Karpas-422 (cell line): ENCODE results near the gene VSIG10L2. TPM values are rescaled to one million over a fixed set of nuclear protein-coding genes. Genes with fewer than 3 reads are reported as not detected.

Experiments used
- DNase-seq: peaks from one replicate; pipeline ENCODE4 v3.0.0-alpha.2; 2015
- H2AFZ ChIP-seq: fragments of 200-600 bp; sonication (generic); 2 replicates; pipeline ENCODE4 v1.6.1; 2014; ENCODE audit warnings: antibody characterized with exemption, low read length, mixed read lengths
- H3K27ac ChIP-seq: fragments of 200-600 bp; sonication (generic); 2 replicates; pipeline ENCODE4 v1.5.1; 2014; ENCODE audit warnings: mild to moderate bottlenecking, low read length, moderate library complexity
- H3K27me3 ChIP-seq: fragments of 200-600 bp; sonication (generic); 2 replicates; pipeline ENCODE4 v1.6.1; 2014; ENCODE audit warnings: low read length, mixed read lengths
- H3K36me3 ChIP-seq: fragments of 200-600 bp; sonication (generic); 2 replicates; pipeline ENCODE4 v1.6.1; 2014; ENCODE audit warnings: low read length, mixed read lengths; ENCODE audit not compliant: insufficient read depth
- H3K4me1 ChIP-seq: fragments of 200-600 bp; sonication (generic); 2 replicates; pipeline ENCODE4 v1.6.1; 2014; ENCODE audit warnings: mild to moderate bottlenecking, low read length, mixed read lengths
- H3K4me2 ChIP-seq: fragments of 200-600 bp; sonication (generic); 2 replicates; pipeline ENCODE4 v1.6.1; 2014; ENCODE audit warnings: low read length, low read depth, mild to moderate bottlenecking; ENCODE audit not compliant: poor library complexity, severe bottlenecking
- H3K4me3 ChIP-seq: fragments of 200-600 bp; sonication (generic); 2 replicates; pipeline ENCODE4 v1.5.1; 2014; ENCODE audit warnings: mild to moderate bottlenecking, antibody characterized with exemption, low read length, mixed read lengths
- H3K79me2 ChIP-seq: fragments of 200-600 bp; sonication (generic); 2 replicates; pipeline ENCODE4 v1.6.1; 2014; ENCODE audit warnings: mild to moderate bottlenecking, low read length, mixed read lengths
- H3K9ac ChIP-seq: fragments of 200-600 bp; sonication (generic); 2 replicates; pipeline ENCODE4 v1.6.0; 2014; ENCODE audit warnings: low read length
- H3K9me2 ChIP-seq: fragments of 200-600 bp; sonication (generic), shearing (Covaris generic); replicated peaks from 2 replicates; pipeline ENCODE4 v1.6.0; 2014; ENCODE audit warnings: mild to moderate bottlenecking, low read length, moderate library complexity; ENCODE audit not compliant: insufficient read depth
- H3K9me3 ChIP-seq: fragments of 300-700, 200-600 bp; sonication (generic); 2 replicates; pipeline ENCODE4 v1.6.1; 2014; ENCODE audit warnings: low read length, mixed read lengths
- H4K20me1 ChIP-seq: fragments of 200-600 bp; sonication (generic); 2 replicates; pipeline ENCODE4 v1.6.1; 2014; ENCODE audit warnings: mild to moderate bottlenecking, antibody characterized with exemption, low read length, low read depth; ENCODE audit not compliant: insufficient read depth
- total RNA-seq: library from RNA; depleted of rRNA; stranded (reverse); fragments of >200 nt; shearing (Covaris generic); gene quantifications from 2 replicates; pipeline ENCODE4 v1.2.3, GENCODE V29; 2014; ENCODE audit warnings: low replicate concordance

Gene VSIG10L2
- total RNA-seq, 1 experiment from 2014 or later, result not detected

DNA sequence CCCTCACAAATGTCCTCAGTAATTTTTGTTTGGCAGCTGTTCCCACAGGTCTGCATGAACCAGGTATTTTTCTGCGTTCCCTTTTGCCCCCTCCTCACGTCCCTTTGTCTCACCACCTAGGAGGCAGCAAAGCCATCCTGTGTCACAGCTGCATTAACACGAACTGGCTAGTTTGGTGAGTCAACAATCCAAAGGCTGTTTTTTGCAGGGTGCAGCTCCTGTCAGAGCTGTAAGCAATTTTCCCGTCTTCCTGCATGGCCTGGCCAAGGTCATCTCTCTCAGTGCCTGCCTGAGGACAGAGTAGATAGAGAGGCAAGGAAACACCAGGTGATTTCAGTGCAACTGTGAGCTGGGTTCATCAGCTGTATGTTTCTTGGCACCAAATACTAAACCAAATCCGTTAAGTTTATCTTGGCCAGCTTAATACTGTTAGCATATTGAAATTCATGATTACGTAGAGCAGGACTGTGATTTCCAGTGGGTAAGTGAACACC, 20.6 kb upstream of the VSIG10L2 start:
- H3K4me2 ChIP-seq, result no peak overlapping the region
- H3K36me3 ChIP-seq, result no peaks in the 10 kb centered on the region
- H3K9me2 ChIP-seq, result no peaks in the 10 kb centered on the region
- no peaks in the 10 kb centered on the region for H4K20me1 ChIP-seq
- H3K9me3 ChIP-seq, result no peaks in the 10 kb centered on the region
- no peak overlapping the region for H3K9ac ChIP-seq
- H3K79me2 ChIP-seq, result no peaks in the 10 kb centered on the region
- no peak overlapping the region for H3K27ac ChIP-seq
- H3K4me1 ChIP-seq, result no peaks in the 10 kb centered on the region
- no peaks in the 10 kb centered on the region for H3K27me3 ChIP-seq
- no peak overlapping the region for H2AFZ ChIP-seq
- no peak overlapping the region for H3K4me3 ChIP-seq
- DNase-seq, result no peak

GRCh38 chr11:125925804-125926203, 20.0 kb upstream of the VSIG10L2 start:
- no peak overlapping the region for H3K27ac ChIP-seq
- no peak for DNase-seq
- H4K20me1 ChIP-seq, result no peaks in the 10 kb centered on the region
- H3K27me3 ChIP-seq, result no peaks in the 10 kb centered on the region
- H3K4me3 ChIP-seq, result no peak overlapping the region
- H3K9me3 ChIP-seq, result no peaks in the 10 kb centered on the region
- no peaks in the 10 kb centered on the region for H3K4me1 ChIP-seq
- H2AFZ ChIP-seq, result no peak overlapping the region
- H3K36me3 ChIP-seq, result no peaks in the 10 kb centered on the region
- no peaks in the 10 kb centered on the region for H3K79me2 ChIP-seq
- H3K4me2 ChIP-seq, result no peak overlapping the region
- no peak overlapping the region for H3K9ac ChIP-seq
- H3K9me2 ChIP-seq, result no peaks in the 10 kb centered on the region

GRCh38 chr11:125926682-125927081, 19.2 kb upstream of the VSIG10L2 start:
- H3K4me2 ChIP-seq, result no peak overlapping the region
- H4K20me1 ChIP-seq, result no peaks in the 10 kb centered on the region
- H3K4me3 ChIP-seq, result no peak overlapping the region
- DNase-seq, result no peak
- no peaks in the 10 kb centered on the region for H3K36me3 ChIP-seq
- H2AFZ ChIP-seq, result no peak overlapping the region
- no peaks in the 10 kb centered on the region for H3K9me2 ChIP-seq
- no peaks in the 10 kb centered on the region for H3K27me3 ChIP-seq
- H3K9ac ChIP-seq, result no peak overlapping the region
- no peaks in the 10 kb centered on the region for H3K4me1 ChIP-seq
- no peaks in the 10 kb centered on the region for H3K79me2 ChIP-seq
- H3K27ac ChIP-seq, result no peak overlapping the region
- no peaks in the 10 kb centered on the region for H3K9me3 ChIP-seq

DNA sequence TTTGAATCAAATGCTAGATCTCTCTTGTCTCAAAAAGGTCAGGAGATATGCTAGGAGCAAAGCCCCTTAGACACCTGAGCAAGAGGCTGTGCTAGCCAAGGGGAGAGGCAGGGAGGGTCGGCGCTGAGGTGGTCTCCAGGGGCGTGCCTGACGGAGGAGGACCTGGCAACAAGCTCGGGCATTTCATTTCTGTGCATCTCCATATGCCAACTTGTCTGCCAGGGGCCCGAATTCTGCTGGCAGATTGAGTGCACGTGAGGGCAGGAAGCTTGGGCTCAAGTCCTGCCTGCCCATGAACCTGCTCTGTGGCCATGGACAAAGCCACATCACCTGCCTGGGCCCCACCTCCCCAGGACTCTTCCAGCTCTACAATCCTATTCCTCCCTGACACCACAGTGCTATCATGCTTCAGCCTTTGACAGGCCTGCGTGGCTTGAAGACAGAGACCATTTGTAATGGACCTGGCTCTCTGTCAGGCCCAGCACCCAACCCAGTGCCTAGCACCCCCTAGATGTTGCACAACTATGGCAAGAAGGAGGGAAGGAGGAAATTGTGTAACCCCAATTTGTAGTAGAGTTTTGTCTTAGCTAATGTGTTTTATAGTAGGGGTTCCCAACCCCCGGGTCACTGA, 16.3 kb upstream of the VSIG10L2 start:
- no peaks in the 10 kb centered on the region for H3K9me2 ChIP-seq
- H3K27ac ChIP-seq, result no peak overlapping the region
- H3K4me3 ChIP-seq, result no peak overlapping the region
- H3K27me3 ChIP-seq, result no peaks in the 10 kb centered on the region
- no peak overlapping the region for H3K9ac ChIP-seq
- no peaks in the 10 kb centered on the region for H4K20me1 ChIP-seq
- H3K36me3 ChIP-seq, result no peaks in the 10 kb centered on the region
- H3K4me1 ChIP-seq, result peaks cover 8% of the 10 kb centered on the region
- no peak for DNase-seq
- no peak overlapping the region for H3K4me2 ChIP-seq
- no peaks in the 10 kb centered on the region for H3K9me3 ChIP-seq
- H2AFZ ChIP-seq, result no peak overlapping the region
- no peaks in the 10 kb centered on the region for H3K79me2 ChIP-seq

- H2AFZ ChIP-seq, result no peak overlapping the region
- no peak overlapping the region for H3K4me3 ChIP-seq
- no peaks in the 10 kb centered on the region for H3K27me3 ChIP-seq
- no peaks in the 10 kb centered on the region for H3K9me3 ChIP-seq
- no peak overlapping the region for H3K9ac ChIP-seq
- peaks cover 8% of the 10 kb centered on the region for H3K4me1 ChIP-seq
- H3K27ac ChIP-seq, result no peak overlapping the region
- DNase-seq, result no peak
- H3K36me3 ChIP-seq, result no peaks in the 10 kb centered on the region
- H3K79me2 ChIP-seq, result no peaks in the 10 kb centered on the region
- no peak overlapping the region for H3K4me2 ChIP-seq
- no peaks in the 10 kb centered on the region for H3K9me2 ChIP-seq
- H4K20me1 ChIP-seq, result no peaks in the 10 kb centered on the region
Measured at GRCh38 chr11:125930076-125930450, 15.8 kb upstream of the VSIG10L2 start.

- Histone ChIP-seq H3K9me2 (no peaks in the 10 kb centered on the region), H4K20me1 (no peaks in the 10 kb centered on the region), H3K4me2 (no peak overlapping the region), H3K36me3 (no peaks in the 10 kb centered on the region), H3K9ac (no peak overlapping the region), H3K27me3 (no peaks in the 10 kb centered on the region), H3K9me3 (no peaks in the 10 kb centered on the region), H3K27ac (no peak overlapping the region), H3K79me2 (no peaks in the 10 kb centered on the region), H2AFZ (no peak overlapping the region), H3K4me1 (peaks cover 8% of the 10 kb centered on the region), H3K4me3 (no peak overlapping the region)
- no peak for DNase-seq
Measured at GRCh38 chr11:125931116-125931515, 14.7 kb upstream of the VSIG10L2 start.

DNA sequence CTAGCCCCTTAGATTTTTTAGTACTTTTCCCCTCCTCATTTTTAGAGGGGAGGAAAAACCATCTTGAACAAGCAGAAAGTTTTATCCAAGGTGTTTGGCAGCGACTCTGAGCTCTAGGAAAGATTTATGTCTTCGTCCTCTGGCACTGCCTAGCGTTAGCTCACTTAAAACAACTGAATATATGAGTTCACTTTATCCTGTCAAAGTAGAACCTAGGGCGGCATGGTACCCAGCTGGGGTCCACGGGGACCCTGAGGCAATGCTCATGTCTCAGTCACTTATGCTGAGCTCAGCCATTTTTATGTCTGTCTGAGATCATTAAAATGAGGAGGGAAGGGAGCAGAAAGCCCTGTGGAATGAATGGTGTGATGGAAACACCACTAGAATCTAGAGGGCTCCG, 14.2 kb upstream of the VSIG10L2 start:
- Histone ChIP-seq H3K4me2 (no peak overlapping the region), H4K20me1 (no peaks in the 10 kb centered on the region), H3K27ac (no peak overlapping the region), H3K4me3 (no peak overlapping the region), H3K9me3 (no peaks in the 10 kb centered on the region), H3K9me2 (no peaks in the 10 kb centered on the region), H3K79me2 (no peaks in the 10 kb centered on the region), H2AFZ (no peak overlapping the region), H3K4me1 (peaks cover 8% of the 10 kb centered on the region), H3K9ac (no peak overlapping the region), H3K36me3 (no peaks in the 10 kb centered on the region), H3K27me3 (no peaks in the 10 kb centered on the region)
- no peak for DNase-seq

DNA sequence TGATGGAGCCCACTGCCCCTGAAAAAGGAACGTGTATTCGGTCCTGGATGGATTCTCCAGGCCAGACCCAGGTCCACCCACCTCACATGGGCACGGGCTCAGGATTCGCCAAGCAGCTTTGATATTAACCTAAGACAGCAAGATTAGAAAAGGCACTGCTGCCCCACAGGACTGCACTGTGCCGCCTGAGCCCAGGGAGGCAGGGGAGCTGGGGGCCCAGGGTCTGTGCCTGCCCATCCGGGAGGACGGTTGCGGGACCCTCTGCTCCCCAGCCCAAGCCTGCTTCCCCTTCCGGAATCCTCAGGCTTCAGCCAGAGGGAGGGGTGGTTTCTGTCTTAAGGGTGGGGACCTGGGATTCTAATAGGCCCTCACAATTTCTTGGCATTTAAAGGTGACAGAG, 13.5 kb upstream of the VSIG10L2 start:
- H3K4me1 ChIP-seq, result peaks cover 8% of the 10 kb centered on the region
- no peaks in the 10 kb centered on the region for H3K36me3 ChIP-seq
- H2AFZ ChIP-seq, result no peak overlapping the region
- no peak overlapping the region for H3K4me3 ChIP-seq
- H3K9me2 ChIP-seq, result no peaks in the 10 kb centered on the region
- no peak for DNase-seq
- no peak overlapping the region for H3K4me2 ChIP-seq
- H3K9ac ChIP-seq, result no peak overlapping the region
- no peak overlapping the region for H3K27ac ChIP-seq
- no peaks in the 10 kb centered on the region for H3K9me3 ChIP-seq
- H3K79me2 ChIP-seq, result no peaks in the 10 kb centered on the region
- H3K27me3 ChIP-seq, result no peaks in the 10 kb centered on the region
- H4K20me1 ChIP-seq, result no peaks in the 10 kb centered on the region
